Measurements from ENCODE around the gene PRAMEF2.
"Not testable (repeated sequence)": the region's sequence is repeated elsewhere in the genome, so short reads cannot be mapped to it uniquely, and the experiment has no call there.

PRAMEF2 gene

GRCh38 chr1:12856786-12857185 is at the start of gene PRAMEF2:
Gene PRAMEF2, plus strand, starts transcription at chr1:12857086. Its CDS starts 1,924 bp downstream, at chr1:12859010.
- DNase-seq, result not testable (repeated sequence)

- no peak for DNase-seq
Measured at GRCh38 chr1:12809933-12810332, 47.0 kb upstream of the PRAMEF2 start.

GRCh38 chr1:12810691-12811408 is 46.0 kb upstream of the PRAMEF2 start:
- no peak for DNase-seq

GRCh38 chr1:12811409-12811784 is 45.5 kb upstream of the PRAMEF2 start:
- DNase-seq, result no peak

DNA sequence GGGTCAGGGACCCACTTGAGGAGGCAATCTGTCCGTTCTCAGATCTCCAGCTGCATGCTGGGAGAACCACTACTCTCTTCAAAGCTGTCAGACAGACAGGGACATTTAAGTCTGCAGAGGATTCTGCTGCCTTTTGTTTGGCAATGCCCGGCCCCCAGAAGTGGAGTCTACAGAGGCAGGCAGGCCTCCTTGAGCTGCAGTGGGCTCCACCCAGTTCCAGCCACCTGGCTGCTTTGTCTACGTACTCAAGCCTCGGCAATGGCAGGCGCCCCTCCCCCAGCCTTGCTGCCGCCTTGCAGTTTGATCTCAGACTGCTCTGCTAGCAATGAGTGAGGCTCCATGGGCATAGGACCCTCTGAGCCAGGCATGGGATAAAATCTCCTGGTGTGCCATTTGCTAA is 37.8 kb upstream of the PRAMEF2 start:
- DNase-seq, result not testable (repeated sequence)

GRCh38 chr1:12831310-12831709 is 25.6 kb upstream of the PRAMEF2 start, which contains the start of gene PRAMEF11:
Gene PRAMEF11, minus strand, starts transcription at chr1:12831410. Its CDS starts 2,621 bp downstream, at chr1:12828789.
- not testable (repeated sequence) for DNase-seq

DNA sequence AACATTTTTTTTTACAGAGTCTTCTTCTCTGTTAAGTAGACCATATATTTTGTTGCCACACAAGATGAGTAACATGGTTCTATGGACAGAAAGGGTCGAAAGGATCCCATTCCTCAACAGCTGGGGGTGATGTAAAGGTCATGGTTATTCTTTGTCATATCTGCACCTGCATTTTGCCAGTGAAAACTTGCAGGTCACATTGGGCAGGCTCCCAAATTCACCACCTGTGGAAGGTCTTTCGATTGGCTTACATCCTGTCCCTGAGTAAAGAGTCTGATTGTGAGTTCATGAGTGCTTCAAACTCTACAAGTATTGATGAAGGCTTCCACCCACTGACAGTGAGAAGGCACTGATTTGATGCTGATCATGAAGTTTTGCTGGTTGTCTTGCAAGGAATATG is 23.6 kb upstream of the PRAMEF2 start:
- DNase-seq, result not testable (repeated sequence)

- not testable (repeated sequence) for DNase-seq
Measured at GRCh38 chr1:12848620-12849019, 8.3 kb upstream of the PRAMEF2 start, which contains the start of gene HNRNPCL1. Gene HNRNPCL1, minus strand, starts transcription at chr1:12848720. Its CDS starts 431 bp downstream, at chr1:12848289.

- DNase-seq, result no peak
Measured at GRCh38 chr1:12851779-12852178, 5.1 kb upstream of the PRAMEF2 start.

- DNase-seq, result not testable (repeated sequence)
Measured at GRCh38 chr1:12863131-12863880, 6.4 kb downstream of the PRAMEF2 start.

DNA sequence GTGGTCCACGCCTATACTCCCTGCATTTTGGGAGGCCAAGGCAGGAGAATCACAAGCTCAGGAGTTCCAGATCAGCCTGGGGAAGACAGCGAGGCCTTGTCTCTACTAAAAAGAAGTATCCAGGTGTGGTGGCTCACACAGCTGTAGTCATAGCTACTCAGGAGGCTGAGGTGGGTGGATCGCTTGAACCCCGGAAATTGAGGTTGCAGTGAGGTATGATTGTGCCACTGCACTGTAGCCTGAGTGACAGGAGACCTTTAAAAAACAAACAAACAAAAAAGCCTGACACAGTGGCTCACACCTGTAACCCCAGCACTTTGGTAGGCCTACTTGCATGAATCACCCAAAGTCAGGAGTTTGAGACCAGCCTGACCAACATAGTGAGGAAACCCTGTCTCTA is 21.6 kb downstream of the PRAMEF2 start:
- DNase-seq, result not testable (repeated sequence)

- DNase-seq, result not testable (repeated sequence)
Measured at GRCh38 chr1:12886101-12886500, 29.2 kb downstream of the PRAMEF2 start, which contains the start of gene PRAMEF4. Gene PRAMEF4, minus strand, starts transcription at chr1:12886201. Its CDS starts 2,807 bp downstream, at chr1:12883394.

DNA sequence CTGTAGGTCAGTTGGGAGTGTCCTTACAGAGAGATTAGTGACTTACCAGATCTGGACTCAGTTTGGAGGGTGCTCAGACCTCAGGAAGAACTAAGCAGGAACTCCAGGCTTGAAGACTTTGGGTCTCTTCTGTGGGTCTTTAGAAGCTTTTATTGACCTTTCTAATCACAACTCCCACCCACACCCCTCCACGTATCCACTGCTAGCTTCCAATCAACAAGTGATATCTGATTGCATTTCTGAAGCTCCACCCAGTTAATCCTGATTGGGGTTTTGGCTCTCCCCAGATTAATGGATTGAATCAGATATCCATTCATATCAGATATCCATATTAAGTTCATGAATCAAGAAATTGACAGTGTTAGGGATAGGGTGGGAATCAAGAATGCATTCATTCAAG is 41.3 kb downstream of the PRAMEF2 start, which contains the start of gene PRAMEF10:
Gene PRAMEF10, minus strand, starts transcription at position 101 of the 400 bp plus-strand sequence. CDS start 2,423 bp downstream, outside the sequence.
- DNase-seq, result not testable (repeated sequence)

- not testable (repeated sequence) for DNase-seq
Measured at GRCh38 chr1:12899186-12899585, 42.3 kb downstream of the PRAMEF2 start.

- DNase-seq, result not testable (repeated sequence)
Measured at GRCh38 chr1:12903793-12904572, 47.1 kb downstream of the PRAMEF2 start.

Measured in SHP77 treated with DMSO at 0.1 percent for 48 hours (cell line).